ENCODE measurements around the gene ARHGAP42.

The ARHGAP42 gene

DNA sequence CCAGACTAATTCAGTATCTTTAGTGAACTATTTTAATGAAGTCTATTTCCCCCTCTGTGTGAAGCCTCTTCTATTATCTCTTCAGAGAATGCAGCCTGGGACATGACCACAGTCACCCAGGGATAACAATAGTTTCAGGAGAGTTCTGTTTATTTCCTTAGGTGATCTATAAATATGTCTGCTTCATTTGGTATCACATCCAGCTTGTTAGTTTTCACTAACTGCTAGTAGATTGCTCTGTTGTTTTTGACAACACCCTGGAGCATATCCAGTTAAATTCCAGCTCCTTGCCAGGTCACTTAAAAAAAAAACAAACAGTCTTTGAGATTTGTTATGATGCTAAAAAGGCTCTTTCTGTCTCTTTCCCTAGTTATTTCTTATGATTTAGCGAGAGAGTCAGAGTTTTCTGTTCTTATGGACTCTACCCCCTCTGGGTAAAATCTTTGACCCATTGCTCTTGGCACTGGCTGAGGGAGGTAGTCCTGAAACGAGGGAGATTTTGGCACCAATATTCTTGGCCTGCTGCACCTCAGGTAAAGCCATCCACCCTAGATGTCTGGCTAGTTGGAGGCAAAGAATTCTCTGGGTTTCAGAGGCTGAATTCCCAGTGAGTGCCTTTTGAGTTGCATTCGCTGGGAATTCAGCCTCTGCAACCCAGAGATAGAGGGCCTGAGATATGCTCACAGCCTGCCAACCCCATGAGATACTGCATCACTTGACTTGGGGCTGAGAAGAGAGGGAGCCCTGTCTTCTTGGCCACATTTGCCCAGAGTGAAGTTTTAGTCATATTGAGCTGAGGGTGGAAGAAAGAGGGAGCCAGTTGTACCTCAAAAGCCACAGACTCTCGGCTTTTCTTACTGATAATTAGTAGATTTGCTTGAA is 283.4 kb downstream of the ARHGAP42 start:
- DNase-seq = no peak
- intact Hi-C loops (cut with DNase I; ENCODE audit: low total_unique reads) = loop anchor here (10.0 kb wide), 1 partner anchor 464 kb away; no protein-coding TSS in a partner anchor
- H3K27ac ChIP-seq = no peak overlapping the region
- H3K4me3 ChIP-seq = no peak overlapping the region
- TF ChIP-seq, protein P1, sequence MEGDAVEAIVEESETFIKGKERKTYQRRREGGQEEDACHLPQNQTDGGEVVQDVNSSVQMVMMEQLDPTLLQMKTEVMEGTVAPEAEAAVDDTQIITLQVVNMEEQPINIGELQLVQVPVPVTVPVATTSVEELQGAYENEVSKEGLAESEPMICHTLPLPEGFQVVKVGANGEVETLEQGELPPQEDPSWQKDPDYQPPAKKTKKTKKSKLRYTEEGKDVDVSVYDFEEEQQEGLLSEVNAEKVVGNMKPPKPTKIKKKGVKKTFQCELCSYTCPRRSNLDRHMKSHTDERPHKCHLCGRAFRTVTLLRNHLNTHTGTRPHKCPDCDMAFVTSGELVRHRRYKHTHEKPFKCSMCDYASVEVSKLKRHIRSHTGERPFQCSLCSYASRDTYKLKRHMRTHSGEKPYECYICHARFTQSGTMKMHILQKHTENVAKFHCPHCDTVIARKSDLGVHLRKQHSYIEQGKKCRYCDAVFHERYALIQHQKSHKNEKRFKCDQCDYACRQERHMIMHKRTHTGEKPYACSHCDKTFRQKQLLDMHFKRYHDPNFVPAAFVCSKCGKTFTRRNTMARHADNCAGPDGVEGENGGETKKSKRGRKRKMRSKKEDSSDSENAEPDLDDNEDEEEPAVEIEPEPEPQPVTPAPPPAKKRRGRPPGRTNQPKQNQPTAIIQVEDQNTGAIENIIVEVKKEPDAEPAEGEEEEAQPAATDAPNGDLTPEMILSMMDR (IDR thresholded peaks at IDR 0.05) = no peak
- H3K36me3 ChIP-seq = peaks cover 8 to 35% (median 25%) of the 10 kb centered on the region in 3 donors
- H3K4me1 ChIP-seq = peaks cover 0 to 5% (median 0%) of the 10 kb centered on the region in 4 donors
- peaks cover 0 to 10% (median 0%) of the 10 kb centered on the region in 3 donors for H3K9me3 ChIP-seq
- H3K27me3 ChIP-seq = no peaks in the 10 kb centered on the region

DNA sequence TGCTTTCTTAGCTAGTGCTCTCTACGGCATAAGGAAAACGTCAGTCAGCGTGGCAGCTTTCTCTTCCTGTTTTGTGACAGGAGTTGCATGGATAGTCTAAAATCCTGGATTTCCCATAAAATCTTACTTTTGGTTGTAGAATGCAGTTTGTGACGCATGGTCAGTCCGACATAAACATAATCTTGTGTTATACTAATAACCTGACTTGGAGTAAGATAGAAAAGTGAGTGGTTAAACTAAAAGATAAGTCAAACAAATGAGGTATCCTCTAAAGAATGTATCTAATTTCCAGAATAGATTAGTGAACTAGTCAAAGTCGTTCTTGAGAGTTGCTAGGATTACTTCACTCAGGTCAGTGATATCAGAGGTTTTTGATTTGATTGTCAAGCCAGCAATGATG is 285.0 kb downstream of the ARHGAP42 start:
- Histone ChIP-seq H3K27ac (no peak overlapping the region), H3K9me3 (peaks cover 0 to 10% (median 0%) of the 10 kb centered on the region in 3 donors), H3K4me3 (no peak overlapping the region), H3K27me3 (no peaks in the 10 kb centered on the region), H3K36me3 (peaks cover 21 to 49% (median 24%) of the 10 kb centered on the region in 3 donors), H3K4me1 (peaks cover 0 to 5% (median 0%) of the 10 kb centered on the region in 4 donors)
- intact Hi-C loops (cut with DNase I; ENCODE audit: low total_unique reads) = loop anchor here (10.0 kb wide), 1 partner anchor 463 kb away; no protein-coding TSS in a partner anchor
- DNase-seq = no peak
- TF ChIP-seq, protein P1 (IDR thresholded peaks at IDR 0.05) = no peak

DNA sequence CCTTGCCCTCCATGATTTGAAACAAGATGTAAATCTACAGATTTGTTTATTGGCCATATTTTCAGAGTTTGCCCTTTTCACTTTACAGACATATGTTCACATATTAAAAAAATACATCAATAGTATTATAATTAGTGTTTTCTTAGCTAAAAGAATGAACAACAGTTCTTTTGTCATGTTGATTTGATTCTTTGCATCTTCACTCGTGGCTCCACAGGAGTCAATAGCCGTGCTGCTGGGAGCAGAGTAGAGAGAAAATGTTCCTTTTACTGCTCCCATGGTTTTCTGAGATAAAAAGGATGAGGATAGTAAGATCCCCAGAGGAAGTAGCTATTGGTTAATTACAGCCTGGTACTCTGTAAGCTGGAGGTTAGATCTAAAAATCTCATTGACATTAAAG is 291.4 kb downstream of the ARHGAP42 start:
- TF ChIP-seq, protein P1 (IDR thresholded peaks at IDR 0.05) = no peak
- Histone ChIP-seq H3K36me3 (peaks cover 5 to 32% (median 30%) of the 10 kb centered on the region in 3 donors), H3K4me3 (no peak overlapping the region), H3K27ac (no peak overlapping the region), H3K27me3 (no peaks in the 10 kb centered on the region), H3K4me1 (no peaks in the 10 kb centered on the region), H3K9me3 (no peaks in the 10 kb centered on the region)
- intact Hi-C loops (cut with DNase I; ENCODE audit: low total_unique reads) = loop anchor here (10.0 kb wide), 1 partner anchor 456 kb away; no protein-coding TSS in a partner anchor
- no peak for DNase-seq

DNA sequence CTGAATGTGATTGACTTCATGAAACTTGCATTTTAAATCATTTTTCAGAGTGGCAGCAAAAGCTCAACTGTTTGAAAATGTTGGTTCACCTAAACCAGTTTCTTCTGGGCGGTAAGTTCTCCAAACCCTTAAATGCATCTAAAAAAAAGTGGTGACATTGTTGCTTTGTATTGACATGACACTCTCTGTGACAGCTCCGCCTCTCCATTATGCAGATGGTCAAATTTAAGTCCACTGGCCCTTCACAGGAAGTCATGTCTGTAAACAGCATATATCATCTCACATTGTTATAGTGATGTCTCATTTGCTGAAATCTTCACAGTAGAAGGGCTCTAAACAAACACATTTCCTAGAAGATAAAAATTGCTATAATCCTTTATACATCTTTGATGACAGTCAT is 291.9 kb downstream of the ARHGAP42 start:
- DNase-seq = no peak
- H3K36me3 ChIP-seq = peaks cover 5 to 30% (median 28%) of the 10 kb centered on the region in 3 donors
- H3K4me3 ChIP-seq = no peak overlapping the region
- no peaks in the 10 kb centered on the region for H3K9me3 ChIP-seq
- H3K27me3 ChIP-seq = no peaks in the 10 kb centered on the region
- no peak overlapping the region for H3K27ac ChIP-seq
- intact Hi-C loops (cut with DNase I; ENCODE audit: low total_unique reads) = loop anchor here (10.0 kb wide), 1 partner anchor 456 kb away; no protein-coding TSS in a partner anchor
- no peaks in the 10 kb centered on the region for H3K4me1 ChIP-seq
- TF ChIP-seq, protein P1 (IDR thresholded peaks at IDR 0.05) = no peak

DNA sequence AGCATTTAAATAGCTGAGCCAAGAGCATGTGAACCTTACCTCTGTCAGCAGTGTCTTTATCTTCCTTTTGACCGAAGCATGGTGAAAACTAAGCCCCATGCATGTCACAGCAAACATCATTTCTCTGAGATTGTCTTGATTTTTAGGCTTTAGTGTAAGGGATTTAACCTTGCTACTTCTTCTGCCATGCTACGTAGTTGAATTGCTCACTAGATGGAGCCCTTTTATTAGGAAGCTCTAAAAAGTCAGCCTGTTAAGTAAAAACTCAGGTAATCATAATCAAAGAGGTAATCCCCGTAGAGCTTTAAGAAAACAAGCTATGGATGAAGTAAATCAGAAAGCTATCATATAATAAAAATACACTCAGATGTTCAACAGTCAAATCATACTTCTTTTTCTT is 293.1 kb downstream of the ARHGAP42 start:
- intact Hi-C loops (cut with DNase I; ENCODE audit: low total_unique reads) = no loop called here
- no peak overlapping the region for H3K27ac ChIP-seq
- H3K4me1 ChIP-seq = no peaks in the 10 kb centered on the region
- no peak for DNase-seq
- no peaks in the 10 kb centered on the region for H3K27me3 ChIP-seq
- H3K36me3 ChIP-seq = peaks cover 0 to 22% (median 18%) of the 10 kb centered on the region in 3 donors
- H3K9me3 ChIP-seq = no peaks in the 10 kb centered on the region
- H3K4me3 ChIP-seq = no peak overlapping the region
- TF ChIP-seq, protein P1 (IDR thresholded peaks at IDR 0.05) = peak; percentile 43 to 51
